22Rv1 (cell line): ENCODE results near the gene EIPR1.

Experiments used
- H3K27ac ChIP-seq: fragments of 450-650 bp; 2 replicates; pipeline ENCODE4 v1.5.1; 2017
- CTCF ChIP-seq: fragments of 450-650 bp; IDR thresholded peaks from 2 replicates; pipeline ENCODE4 v1.5.1; 2017; ENCODE audit warnings: mild to moderate bottlenecking
- ZFX ChIP-seq: fragments of 450-650 bp; IDR thresholded peaks from 2 replicates; pipeline ENCODE4 v1.6.1; 2017; ENCODE audit warnings: antibody characterized with exemption, borderline replicate concordance

Gene EIPR1

GRCh38 chr2:3389193-3389592 is 11.6 kb upstream of the EIPR1 start:
- no peak for TF ChIP-seq CTCF
- no peak for TF ChIP-seq ZFX
- no peak overlapping the region for H3K27ac ChIP-seq

GRCh38 chr2:3388412-3388738 is 10.8 kb upstream of the EIPR1 start:
- TF ChIP-seq ZFX (no peak), CTCF (no peak)
- H3K27ac ChIP-seq = no peak overlapping the region

DNA sequence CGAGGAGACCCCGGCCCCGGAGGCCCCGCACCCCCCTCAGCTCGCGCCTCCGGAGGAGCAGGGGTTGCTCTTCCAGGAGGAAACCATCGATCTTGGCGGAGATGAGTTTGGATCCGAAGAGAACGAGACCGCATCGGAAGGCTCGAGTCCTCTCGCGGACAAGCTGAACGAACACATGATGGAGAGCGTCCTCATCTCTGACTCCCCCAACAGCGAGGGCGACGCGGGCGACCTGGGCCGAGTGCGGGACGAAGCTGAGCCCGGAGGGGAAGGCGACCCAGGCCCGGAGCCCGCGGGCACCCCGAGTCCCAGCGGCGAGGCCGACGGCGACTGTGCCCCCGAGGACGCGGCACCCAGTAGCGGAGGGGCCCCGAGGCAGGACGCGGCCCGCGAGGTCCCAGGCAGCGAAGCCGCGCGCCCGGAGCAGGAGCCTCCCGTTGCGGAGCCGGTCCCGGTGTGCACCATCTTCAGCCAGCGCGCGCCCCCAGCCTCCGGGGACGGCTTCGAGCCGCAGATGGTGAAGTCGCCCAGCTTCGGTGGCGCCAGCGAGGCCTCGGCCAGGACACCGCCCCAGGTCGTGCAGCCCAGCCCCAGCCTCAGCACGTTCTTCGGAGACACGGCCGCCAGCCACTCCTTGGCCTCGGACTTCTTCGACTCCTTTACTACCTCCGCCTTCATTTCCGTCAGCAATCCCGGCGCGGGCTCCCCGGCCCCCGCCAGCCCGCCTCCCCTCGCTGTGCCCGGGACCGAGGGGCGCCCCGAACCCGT is 10.2 kb upstream of the EIPR1 start:
- H3K27ac ChIP-seq = no peak overlapping the region
- no peak for TF ChIP-seq ZFX
- TF ChIP-seq CTCF = no peak

DNA sequence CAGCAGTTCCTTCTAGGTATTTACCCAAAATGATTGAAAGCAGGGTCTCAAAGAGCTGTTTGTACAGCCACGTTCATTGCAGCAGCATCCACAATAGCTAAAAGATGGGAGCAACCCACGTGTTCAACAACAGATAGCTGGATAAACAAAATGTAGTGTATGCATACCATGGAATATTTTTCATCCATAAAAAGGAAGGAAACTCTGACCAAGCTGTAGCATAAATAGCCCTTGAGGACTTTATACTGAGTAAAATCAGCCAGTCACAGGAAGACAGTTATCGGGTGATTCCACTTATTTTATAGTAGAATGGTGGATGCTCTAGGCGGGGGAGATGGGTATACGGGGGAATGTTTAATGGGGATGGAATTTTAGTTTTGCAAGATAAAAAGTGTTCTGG is 9.4 kb upstream of the EIPR1 start:
- TF ChIP-seq CTCF = no peak
- TF ChIP-seq ZFX = no peak
- no peak overlapping the region for H3K27ac ChIP-seq

- no peak overlapping the region for H3K27ac ChIP-seq
- TF ChIP-seq CTCF (no peak), ZFX (no peak)
Observed at GRCh38 chr2:3386448-3386958, 8.9 kb upstream of the EIPR1 start.

- peak within 1 kb of the TSS; percentile 89 for H3K27ac ChIP-seq
Observed at GRCh38 chr2:3379647-3380534, 2.3 kb upstream of the EIPR1 start, which contains the start of gene TRAPPC12. TSS of gene TRAPPC12 (plus strand) at chr2:3379694. CDS start at chr2:3387624, 7,930 bp downstream.

More at GRCh38 chr2:3379647-3380534, 2.3 kb upstream of the EIPR1 start, which contains the start of gene TRAPPC12:
- TF ChIP-seq CTCF (peak; percentile 70), ZFX (no peak)
